ENCODE results near the gene CILP2.

GRCh38 chr19:19528721-19529490, 9.2 kb upstream of the CILP2 start, which contains the start of gene YJEFN3:
- TF ChIP-seq REST (IDR thresholded peaks at IDR 0.05) (no peak), ZBTB33 (IDR thresholded peaks at IDR 0.05) (no peak), ATF3 (IDR thresholded peaks at IDR 0.05) (no peak)

Measured in liver (tissue), 2 donors.